NCI-H460 (cell line): ENCODE measurements around the gene AURKAIP1. TPM values are rescaled to one million over a fixed set of nuclear protein-coding genes. Genes with fewer than 3 reads are reported as not detected.
A peak's percentile ranks its signal among the peaks of the same experiment; 100 is the strongest.

ENCODE experiments used
- DNase-seq: peaks from one replicate; pipeline ENCODE4 v3.0.0-alpha.2; 2016; ENCODE audit warnings: low read depth; ENCODE audit errors: extremely low read depth
- total RNA-seq: library from RNA; depleted of rRNA; stranded (reverse); fragments of >200 nt; shearing (Covaris generic); gene quantifications from 2 replicates; pipeline ENCODE4 v1.2.3, GENCODE V29; 2014

Gene AURKAIP1
- total RNA-seq, 1 experiment from 2014 or later, result 103 TPM

GRCh38 chr1:1336446-1336845 is 38.6 kb downstream of the AURKAIP1 start:
- no peak for DNase-seq

- DNase-seq, result no peak
Measured at GRCh38 chr1:1335792-1336248, 39.2 kb downstream of the AURKAIP1 start.

GRCh38 chr1:1335283-1335682 is 39.7 kb downstream of the AURKAIP1 start:
- DNase-seq, result no peak

- DNase-seq, result no peak
Measured at GRCh38 chr1:1334835-1335234, 40.2 kb downstream of the AURKAIP1 start.

- no peak for DNase-seq
Measured at GRCh38 chr1:1333551-1334241, 41.3 kb downstream of the AURKAIP1 start.

GRCh38 chr1:1332774-1333480 is 42.1 kb downstream of the AURKAIP1 start:
- DNase-seq, result no peak

- DNase-seq, result no peak
Measured at GRCh38 chr1:1332031-1332755, 42.8 kb downstream of the AURKAIP1 start.

GRCh38 chr1:1331068-1331965 is 43.7 kb downstream of the AURKAIP1 start, which contains the start of gene TAS1R3:
TSS of gene TAS1R3 (plus strand) at chr1:1331280. CDS start at chr1:1331346, 66 bp downstream.
- peak; percentile 41 for DNase-seq

- no peak for DNase-seq
Measured at GRCh38 chr1:1330366-1331067, 44.5 kb downstream of the AURKAIP1 start.

- DNase-seq, result no peak
Measured at GRCh38 chr1:1329304-1330210, 45.5 kb downstream of the AURKAIP1 start.

GRCh38 chr1:1328254-1328653 is 46.8 kb downstream of the AURKAIP1 start:
- DNase-seq, result no peak

- DNase-seq, result no peak
Measured at GRCh38 chr1:1327291-1327690, 47.7 kb downstream of the AURKAIP1 start.

- DNase-seq, result no peak
Measured at GRCh38 chr1:1326075-1326605, 48.9 kb downstream of the AURKAIP1 start.

- DNase-seq, result no peak
Measured at GRCh38 chr1:1325288-1326074, 49.5 kb downstream of the AURKAIP1 start.

- DNase-seq, result peak; percentile 86
Measured at GRCh38 chr1:1324524-1325287, 50.3 kb downstream of the AURKAIP1 start, which contains the start of the genes CPTP and INTS11. TSS of gene CPTP (plus strand) at chr1:1324802. CDS start at chr1:1326911, 2,109 bp downstream. TSS of gene INTS11 (minus strand) at chr1:1324660. CDS start at chr1:1324608, 52 bp downstream.

- DNase-seq, result no peak
Measured at GRCh38 chr1:1324084-1324523, 50.9 kb downstream of the AURKAIP1 start.
